Stomach (tissue), 4 donors: ENCODE results near the gene CBY3.
"Not testable (repeated sequence)": the region's sequence is repeated elsewhere in the genome, so short reads cannot be mapped to it uniquely, and the experiment has no call there.

Experiments
- EP300 ChIP-seq: sonication (generic); formaldehyde crosslinking; IDR thresholded peaks from one replicate; pipeline ENCODE4 v1.6.1; 2017; ENCODE audit warnings: antibody characterized with exemption
- TF ChIP-seq, protein P1 (sequence below), 7 experiments: fragments of 450-650 bp in 4 of 7; fragments of 200-600 bp in 3 of 7; sonication (generic) in 3 of 7; IDR thresholded peaks; one replicate each; pipeline ENCODE4 v1.5.1; 2016 to 2019; ENCODE audit warnings: antibody characterized with exemption in 7 of 7, control low read depth in 2 of 7, mild to moderate bottlenecking in 1 of 7

DNA sequence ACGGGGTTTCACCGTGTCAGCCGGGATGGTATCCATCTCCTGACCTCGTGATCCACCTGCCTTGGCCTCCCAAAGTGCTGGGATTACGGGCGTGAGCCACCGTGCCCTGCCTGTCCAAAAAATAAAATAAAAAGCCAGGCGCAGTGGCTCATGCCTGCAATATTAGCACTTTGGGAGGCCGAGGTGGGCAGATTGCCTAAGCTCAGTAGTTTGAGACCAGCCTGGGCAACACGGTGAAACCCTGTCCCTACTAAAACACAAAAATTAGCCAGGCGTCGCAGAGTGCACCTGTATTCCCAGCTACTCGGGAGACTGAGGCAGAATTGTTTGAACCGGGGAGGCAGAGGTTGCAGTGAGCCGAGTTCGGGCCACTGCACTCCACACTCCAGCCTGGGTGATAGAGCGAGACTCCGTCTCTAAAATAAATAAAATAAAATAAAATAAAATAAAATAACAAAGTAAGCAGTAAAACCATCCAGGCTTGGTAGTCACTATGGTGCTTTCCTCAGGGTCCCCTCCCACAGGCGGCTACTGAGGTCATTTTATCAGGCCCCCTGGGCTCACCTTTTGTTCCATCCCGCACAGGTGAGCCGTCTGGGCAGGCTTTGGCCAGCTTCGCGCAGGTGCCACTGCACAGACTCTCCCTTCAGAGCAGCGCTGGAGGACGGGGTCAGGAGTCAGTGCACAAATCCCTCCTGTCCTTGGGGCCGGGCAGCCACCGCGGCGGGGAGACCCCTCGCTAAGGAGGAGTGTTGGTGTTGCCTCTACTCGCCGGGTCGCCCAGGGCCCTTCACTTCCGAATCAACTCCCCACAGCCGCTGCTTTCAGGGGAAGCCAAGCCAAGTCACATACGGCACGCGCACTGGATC lies 47.1 kb downstream of the CBY3 start:
- TF ChIP-seq, protein P1, sequence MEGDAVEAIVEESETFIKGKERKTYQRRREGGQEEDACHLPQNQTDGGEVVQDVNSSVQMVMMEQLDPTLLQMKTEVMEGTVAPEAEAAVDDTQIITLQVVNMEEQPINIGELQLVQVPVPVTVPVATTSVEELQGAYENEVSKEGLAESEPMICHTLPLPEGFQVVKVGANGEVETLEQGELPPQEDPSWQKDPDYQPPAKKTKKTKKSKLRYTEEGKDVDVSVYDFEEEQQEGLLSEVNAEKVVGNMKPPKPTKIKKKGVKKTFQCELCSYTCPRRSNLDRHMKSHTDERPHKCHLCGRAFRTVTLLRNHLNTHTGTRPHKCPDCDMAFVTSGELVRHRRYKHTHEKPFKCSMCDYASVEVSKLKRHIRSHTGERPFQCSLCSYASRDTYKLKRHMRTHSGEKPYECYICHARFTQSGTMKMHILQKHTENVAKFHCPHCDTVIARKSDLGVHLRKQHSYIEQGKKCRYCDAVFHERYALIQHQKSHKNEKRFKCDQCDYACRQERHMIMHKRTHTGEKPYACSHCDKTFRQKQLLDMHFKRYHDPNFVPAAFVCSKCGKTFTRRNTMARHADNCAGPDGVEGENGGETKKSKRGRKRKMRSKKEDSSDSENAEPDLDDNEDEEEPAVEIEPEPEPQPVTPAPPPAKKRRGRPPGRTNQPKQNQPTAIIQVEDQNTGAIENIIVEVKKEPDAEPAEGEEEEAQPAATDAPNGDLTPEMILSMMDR (IDR thresholded peaks at IDR 0.05): not testable (repeated sequence)
- TF ChIP-seq EP300: not testable (repeated sequence)
